GM21515 (cell line): ENCODE data around the gene ENG.
"Not testable (repeated sequence)": the region's sequence is repeated elsewhere in the genome, so short reads cannot be mapped to it uniquely, and the experiment has no call there.

ENCODE experiments used
- ATAC-seq: cut with Tn5 transposase; IDR thresholded peaks from one replicate; pipeline ENCODE4 v1.9.1; 2021; ENCODE audit not compliant: unreplicated experiment

Gene ENG

DNA sequence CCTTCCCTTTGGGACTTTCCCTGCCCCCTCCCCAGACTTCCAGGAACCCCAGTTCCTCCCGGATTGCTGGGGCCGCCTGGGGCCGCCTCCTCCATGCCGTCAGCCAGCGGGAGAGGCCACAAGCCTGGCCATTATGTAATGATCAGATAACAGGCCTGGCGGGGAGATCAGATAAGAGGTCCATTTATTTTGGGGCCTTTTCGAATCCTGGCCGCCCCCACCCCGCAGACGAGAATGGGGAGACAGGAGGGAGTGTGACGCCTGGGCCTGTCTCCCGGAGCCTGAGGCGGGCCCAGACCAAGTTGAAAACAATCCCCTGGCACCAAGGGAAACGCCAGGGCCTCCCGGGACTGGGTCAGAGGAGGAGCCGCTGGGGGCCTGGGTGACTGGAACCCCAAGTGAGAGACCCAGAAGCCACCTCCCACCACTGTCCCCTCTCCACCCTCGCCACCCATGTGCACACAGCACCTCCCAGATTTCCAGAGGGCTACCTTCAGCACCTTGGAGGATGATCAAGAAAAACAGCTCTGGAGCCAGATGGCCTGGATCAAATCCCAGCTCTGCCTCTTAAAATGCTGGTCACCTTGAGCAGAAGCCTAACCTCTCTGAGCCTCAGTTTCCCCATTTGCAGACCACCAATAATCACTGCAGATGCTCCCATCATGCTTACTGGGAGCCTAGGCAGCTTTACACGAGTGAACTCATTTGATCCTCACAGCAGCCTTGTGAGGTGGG, 7.8 kb downstream of the ENG start:
- ATAC-seq, result no peak

DNA sequence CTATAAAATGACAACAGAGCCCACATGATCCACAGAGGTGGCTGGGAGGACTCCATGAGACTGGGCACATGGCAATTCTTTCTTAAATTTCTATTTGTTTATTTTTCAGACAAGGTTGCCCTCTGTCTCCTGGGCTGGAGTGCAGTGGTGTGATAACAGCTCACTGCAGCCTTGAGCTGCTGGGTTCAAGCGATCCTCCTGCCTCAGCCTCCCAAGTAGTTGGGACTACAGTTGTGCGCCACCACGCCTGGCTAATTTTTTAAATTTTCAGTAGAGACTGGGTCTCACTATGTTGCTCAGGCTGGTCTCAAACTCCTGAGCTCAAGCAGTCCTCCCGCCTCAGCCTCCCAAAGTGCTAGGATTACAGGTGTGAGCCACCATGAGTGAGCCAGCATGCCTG, 8.8 kb downstream of the ENG start:
- ATAC-seq, result not testable (repeated sequence)

GRCh38 chr9:127844821-127845359, 9.6 kb downstream of the ENG start:
- ATAC-seq, result no peak

GRCh38 chr9:127841087-127841835, 13.2 kb downstream of the ENG start:
- ATAC-seq, result no peak

DNA sequence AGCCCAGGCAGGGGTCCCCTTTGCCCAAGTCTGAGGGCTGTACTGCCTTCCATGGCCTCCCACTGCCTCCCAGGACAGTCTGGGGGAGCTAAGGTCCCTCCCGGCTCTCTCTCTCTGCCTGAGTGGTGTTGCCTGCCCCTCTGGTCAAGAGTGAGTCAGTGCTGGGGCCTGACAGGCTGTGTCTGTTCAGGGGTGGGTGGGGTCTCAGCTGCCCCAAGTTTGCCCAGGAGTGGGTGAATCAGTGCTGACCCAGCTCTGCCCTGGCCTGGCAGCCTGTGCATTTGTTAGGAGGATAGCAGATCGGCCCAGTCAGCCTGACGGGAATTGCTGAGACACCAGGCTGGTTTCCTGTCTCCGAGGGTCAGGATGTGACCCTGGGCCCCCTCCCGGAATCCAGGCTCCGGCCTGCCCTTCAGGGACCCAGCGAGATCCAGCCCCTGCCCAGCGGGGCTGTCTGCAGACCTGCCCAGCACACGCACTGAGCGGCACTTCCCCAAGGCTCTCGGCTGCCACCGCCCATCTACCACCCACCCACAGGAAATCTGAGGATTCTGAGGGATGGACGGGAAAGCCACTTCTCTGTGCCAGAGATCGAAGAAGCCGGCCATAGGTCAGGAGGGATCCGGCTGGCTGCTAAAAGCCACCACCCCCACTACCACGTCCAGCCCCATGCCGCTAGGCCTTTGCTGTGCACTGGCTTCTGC, 15.9 kb downstream of the ENG start:
- no peak for ATAC-seq

GRCh38 chr9:127837346-127837745, 17.1 kb downstream of the ENG start:
- no peak for ATAC-seq

- not testable (repeated sequence) for ATAC-seq
These were observed 17.9 kb downstream of the ENG start for GRCh38 chr9:127836561-127836960.

- ATAC-seq, result no peak
These were observed 18.4 kb downstream of the ENG start for GRCh38 chr9:127835991-127836516.

DNA sequence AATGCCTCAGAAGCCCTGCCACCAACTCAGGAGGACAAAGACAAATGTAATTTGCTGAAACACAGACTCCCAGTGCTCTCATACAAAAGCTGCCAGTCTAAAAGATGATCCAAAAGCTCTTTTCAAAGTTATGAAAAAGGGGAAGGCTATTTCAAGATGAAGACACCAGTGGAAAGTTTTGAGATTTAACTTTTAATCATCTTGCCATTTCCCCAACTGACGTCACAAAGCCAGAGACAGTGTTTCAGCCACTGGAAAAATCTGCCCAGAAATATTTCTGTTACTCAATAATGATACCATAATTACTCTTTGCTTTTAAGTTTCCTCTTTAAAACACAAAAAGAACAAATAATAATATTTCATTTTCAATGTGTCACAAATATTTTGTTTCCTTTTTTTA, 20.9 kb downstream of the ENG start:
- no peak for ATAC-seq

DNA sequence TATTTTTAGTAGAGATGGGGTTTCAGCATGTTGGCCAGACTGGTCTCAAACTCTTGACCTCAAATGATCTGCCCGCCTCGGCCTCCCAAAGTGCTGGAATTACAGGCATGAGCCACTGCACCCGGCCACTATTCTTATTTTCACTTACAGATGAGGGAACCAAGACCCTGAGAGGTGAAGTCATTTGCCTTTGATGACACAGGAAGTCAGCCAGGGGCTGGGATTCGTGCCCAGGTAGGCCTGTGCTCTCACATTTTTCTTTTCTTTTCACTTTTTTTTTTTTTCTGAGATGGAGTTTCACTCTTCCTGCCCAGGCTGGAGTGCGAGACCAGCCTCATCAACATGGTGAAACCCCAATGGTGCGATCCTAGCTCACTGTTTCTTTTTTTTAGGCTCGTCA, 22.2 kb downstream of the ENG start:
- ATAC-seq, result no peak

- no peak for ATAC-seq
These were observed 25.1 kb downstream of the ENG start for GRCh38 chr9:127829205-127829906.

GRCh38 chr9:127828262-127829031, 26.0 kb downstream of the ENG start:
- ATAC-seq, result no peak

DNA sequence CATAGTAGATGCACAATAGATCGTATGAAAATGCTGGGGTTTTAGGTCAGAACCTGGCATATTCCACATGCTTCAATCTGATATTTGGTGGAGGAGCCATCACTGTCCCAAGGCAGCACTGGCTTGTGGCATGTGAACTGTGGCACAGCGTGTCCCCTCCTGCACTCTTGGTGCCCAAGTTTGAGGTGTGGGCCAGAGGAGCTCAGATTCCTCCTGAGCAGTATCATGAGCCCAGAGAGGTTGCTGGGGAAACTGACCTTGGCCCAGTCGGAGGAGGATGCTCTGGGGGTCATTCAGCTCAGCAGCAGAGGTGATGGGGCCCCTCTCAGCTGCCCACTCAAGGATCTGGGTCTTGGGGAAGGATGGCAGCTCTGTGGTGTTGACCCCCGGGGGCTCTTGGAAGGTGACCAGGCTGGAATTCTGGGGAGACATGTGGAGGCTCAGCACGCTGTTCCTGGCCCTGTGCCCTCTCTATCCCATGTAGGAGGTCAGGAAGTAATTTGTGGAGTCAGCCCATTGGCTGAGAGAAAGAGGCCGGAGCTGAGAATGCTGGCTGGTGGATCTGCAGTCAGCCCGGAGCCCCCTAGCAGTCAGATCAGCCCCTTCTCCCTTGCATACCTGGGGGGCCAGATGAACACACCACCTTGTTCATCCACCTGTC, 28.1 kb downstream of the ENG start:
- ATAC-seq, result no peak

DNA sequence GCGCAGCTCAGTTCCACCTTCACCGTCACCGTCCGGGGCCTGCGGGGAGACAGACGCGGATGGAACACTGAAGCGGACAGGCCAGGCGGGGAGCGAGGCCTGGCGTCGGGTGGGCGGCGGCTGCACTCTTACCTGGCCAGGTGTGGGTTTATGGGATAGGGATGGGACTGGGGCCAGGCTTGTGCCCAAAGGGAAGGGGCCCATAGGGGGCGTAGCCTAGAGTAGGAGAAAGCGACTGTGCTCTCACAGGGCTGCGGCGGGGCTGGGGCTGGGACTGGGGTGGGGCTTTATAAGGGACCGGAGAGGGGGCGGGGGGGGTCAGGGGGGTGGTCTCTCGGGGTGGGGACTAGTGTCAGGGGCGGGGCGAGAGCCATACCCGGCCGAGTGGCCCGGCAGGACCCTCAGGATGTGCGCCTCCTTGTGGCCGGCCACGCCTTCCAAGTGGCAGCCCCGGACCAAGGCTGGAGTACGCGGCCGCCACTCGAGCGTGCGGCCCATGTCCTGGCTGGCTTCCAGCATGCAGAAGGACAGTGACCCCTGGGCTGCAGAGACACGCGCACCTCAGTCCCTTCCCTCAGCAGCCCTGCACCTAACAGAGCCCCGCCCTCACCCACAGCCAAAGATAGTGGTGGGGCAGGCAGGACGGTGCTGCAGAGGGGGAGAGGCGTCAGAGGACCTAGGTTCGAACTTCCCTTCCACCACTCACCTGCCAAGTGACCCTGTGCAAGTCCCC, 29.0 kb downstream of the ENG start:
- ATAC-seq, result no peak

DNA sequence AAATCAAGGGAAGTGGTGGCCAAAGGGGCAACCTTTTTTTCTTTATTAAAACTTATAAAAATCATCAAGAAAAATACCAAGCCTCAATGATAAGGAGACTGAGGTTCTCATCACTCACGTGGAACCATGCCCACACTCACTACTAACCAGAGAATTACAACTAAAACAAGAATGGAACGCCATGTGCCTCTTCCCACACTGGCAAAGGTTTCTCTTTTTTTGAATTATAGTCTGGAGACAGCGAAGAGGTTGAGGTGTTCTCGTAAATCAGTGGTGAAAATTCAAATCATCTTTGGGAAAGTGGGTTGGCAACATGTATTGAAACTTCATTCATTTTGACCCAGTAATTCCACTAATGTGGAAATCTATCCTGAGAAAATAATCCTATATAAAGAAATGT, 32.4 kb downstream of the ENG start:
- ATAC-seq, result no peak

GRCh38 chr9:127818574-127818973, 35.9 kb downstream of the ENG start:
- ATAC-seq, result no peak

DNA sequence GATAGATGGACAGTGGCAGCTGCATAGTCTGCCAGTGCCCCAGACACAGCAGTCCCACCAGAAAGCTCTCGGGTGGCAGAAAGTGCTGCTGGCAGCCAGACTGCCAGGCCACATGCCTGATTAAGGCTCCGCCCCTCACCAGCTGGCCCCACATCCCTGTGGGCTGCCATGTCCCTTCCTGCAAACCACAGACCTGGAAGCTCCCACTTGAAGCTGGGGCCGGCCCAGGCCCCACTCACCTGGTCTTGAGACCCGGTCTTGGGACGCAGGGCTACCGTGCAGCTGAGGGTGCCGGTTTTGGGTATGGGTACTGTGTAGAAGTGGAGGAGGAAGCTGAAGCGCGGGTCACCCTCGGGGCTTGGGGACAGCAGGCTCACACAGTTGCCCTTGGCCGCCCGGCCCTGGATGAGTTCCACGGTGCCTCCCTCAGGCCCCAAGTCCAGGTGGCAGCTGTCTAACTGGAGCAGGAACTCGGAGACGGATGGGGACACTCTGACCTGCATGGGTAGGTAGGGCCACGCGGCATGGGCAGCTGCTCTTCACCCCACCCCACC, 36.5 kb downstream of the ENG start:
- no peak for ATAC-seq

GRCh38 chr9:127816728-127817127, 37.7 kb downstream of the ENG start:
- no peak for ATAC-seq

DNA sequence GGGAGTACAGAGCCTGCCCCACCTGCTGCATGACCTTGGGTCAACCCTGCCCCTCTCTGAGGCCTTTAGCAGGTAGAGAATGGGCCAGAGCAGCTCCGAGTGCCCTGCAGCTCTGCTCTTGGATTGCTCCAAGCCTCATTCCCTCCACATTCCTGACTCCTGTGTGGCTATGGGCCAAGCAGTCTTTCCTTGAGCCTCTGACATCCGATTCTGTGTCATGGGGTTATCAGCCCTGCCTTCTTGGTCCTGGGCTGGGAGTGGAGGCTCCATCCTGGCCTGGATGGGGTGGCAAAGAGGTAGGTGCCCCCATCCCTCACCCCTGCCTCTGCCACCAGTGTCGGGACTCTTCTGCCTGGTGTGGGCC, 38.1 kb downstream of the ENG start:
- no peak for ATAC-seq
